ENCODE results near the gene IDE. TPM values are rescaled to one million over a fixed set of nuclear protein-coding genes. Genes with fewer than 3 reads are reported as not detected.

IDE gene
- total RNA-seq, result 10 to 100 TPM; 30.1 to 33.2 TPM

DNA sequence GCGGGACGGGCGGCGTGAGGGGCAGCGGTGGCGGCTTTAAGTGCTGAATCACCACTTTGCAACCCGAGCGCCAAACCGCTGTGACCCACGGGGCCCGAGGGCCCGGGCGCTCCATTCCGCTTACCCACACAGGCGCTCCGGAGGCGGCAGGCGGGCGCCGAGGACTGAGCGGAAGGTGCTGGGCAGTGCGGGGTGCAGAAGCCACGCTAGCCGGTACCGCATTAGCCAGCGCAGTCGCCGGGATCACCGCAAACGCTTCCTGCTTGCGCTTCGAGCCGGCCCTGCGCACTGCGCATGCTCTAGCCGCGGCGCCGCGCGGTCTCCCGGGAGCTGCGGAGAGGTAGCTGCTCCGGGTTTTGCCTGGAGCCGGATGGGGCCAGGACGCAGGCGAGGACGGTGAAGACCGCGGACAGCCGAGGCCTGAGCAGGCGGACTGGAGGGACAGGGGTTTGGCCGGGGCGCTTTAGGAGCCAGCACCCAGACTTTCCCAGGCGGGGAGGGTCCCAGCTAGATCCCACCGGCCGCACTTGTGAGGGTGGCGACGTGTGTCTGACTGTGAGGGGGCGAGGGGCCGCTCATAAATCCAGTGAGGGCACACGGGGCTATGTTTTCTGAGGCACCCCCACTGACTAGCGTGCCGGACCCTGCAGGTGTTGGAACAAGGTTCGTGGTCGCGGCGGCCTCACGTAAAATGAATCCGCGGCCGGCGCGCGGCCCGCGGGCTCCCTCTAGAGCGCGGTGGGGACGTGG, at the start of gene IDE:
TSS of gene IDE (minus strand) at position 296 of the 750 bp plus-strand sequence. CDS start at position 222, 74 bp downstream.
- TF ChIP-seq, protein P1, sequence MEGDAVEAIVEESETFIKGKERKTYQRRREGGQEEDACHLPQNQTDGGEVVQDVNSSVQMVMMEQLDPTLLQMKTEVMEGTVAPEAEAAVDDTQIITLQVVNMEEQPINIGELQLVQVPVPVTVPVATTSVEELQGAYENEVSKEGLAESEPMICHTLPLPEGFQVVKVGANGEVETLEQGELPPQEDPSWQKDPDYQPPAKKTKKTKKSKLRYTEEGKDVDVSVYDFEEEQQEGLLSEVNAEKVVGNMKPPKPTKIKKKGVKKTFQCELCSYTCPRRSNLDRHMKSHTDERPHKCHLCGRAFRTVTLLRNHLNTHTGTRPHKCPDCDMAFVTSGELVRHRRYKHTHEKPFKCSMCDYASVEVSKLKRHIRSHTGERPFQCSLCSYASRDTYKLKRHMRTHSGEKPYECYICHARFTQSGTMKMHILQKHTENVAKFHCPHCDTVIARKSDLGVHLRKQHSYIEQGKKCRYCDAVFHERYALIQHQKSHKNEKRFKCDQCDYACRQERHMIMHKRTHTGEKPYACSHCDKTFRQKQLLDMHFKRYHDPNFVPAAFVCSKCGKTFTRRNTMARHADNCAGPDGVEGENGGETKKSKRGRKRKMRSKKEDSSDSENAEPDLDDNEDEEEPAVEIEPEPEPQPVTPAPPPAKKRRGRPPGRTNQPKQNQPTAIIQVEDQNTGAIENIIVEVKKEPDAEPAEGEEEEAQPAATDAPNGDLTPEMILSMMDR (IDR thresholded peaks at IDR 0.05), result no peak
- ATAC-seq (peak; percentile 79), DNase-seq (peak; percentile 86)
- H3K4me3 Mint-ChIP-seq, result peak within 1 kb of the TSS; percentile 71
- ChIA-PET POLR2A (interaction anchor here (0.7 to 2.0 kb wide), 10 partner anchors 15 to 648 kb away, joined by 3 to 12 read pairs (median 4); partner anchors contain the start of genes EXOC6, HHEX and KIF11), CTCF (interaction anchor here (0.7 to 5.9 kb wide), 13 partner anchors 9 to 259 kb away, joined by 3 to 62 read pairs (median 5); partner anchors contain the start of gene KIF11)
- H3K4me1 Mint-ChIP-seq (ENCODE audit: low read depth), result peaks cover 33% of the 10 kb centered on the region
- H3K9me3 Mint-ChIP-seq, result no peaks in the 10 kb centered on the region
- no peaks in the 10 kb centered on the region for H3K27me3 Mint-ChIP-seq
- intact Hi-C loops (cut with micrococcal nuclease), result loop anchor here (1.0 to 2.0 kb wide), 2 partner anchors 17 to 57 kb away; no protein-coding TSS in a partner anchor
- peak within 1 kb of the TSS; percentile 90 for H3K27ac Mint-ChIP-seq
- peaks cover 7% of the 10 kb centered on the region for H3K36me3 Mint-ChIP-seq (ENCODE audit: low read depth)

- Mint-ChIP-seq H3K4me3 (no peak overlapping the region), H3K4me1 (ENCODE audit: low read depth) (no peaks in the 10 kb centered on the region), H3K27ac (no peak overlapping the region), H3K27me3 (no peaks in the 10 kb centered on the region), H3K9me3 (no peaks in the 10 kb centered on the region), H3K36me3 (ENCODE audit: low read depth) (peaks cover 61% of the 10 kb centered on the region)
- DNase-seq (no peak), ATAC-seq (no peak)
- ChIA-PET CTCF (interaction anchor here (1.9 kb wide), 1 partner anchor 102 kb away, joined by 4 read pairs; no protein-coding TSS in a partner anchor), POLR2A (no interaction called here)
- TF ChIP-seq, protein P1 (IDR thresholded peaks at IDR 0.05), result no peak
- intact Hi-C loops (cut with micrococcal nuclease), result no loop called here
Observed at GRCh38 chr10:92619368-92619767, 45.5 kb upstream of the IDE start.

- Mint-ChIP-seq H3K9me3 (no peaks in the 10 kb centered on the region), H3K4me3 (no peak overlapping the region), H3K36me3 (ENCODE audit: low read depth) (peaks cover 52% of the 10 kb centered on the region), H3K27ac (no peak overlapping the region), H3K27me3 (no peaks in the 10 kb centered on the region), H3K4me1 (ENCODE audit: low read depth) (no peaks in the 10 kb centered on the region)
- ChIA-PET CTCF (interaction anchor here (1.3 kb wide), 1 partner anchor 96 kb away, joined by 3 read pairs; no protein-coding TSS in a partner anchor), POLR2A (interaction anchor here (1.5 kb wide), 1 partner anchor 26 kb away, joined by 4 read pairs; no protein-coding TSS in a partner anchor)
- ATAC-seq, result no peak
- intact Hi-C loops (cut with micrococcal nuclease), result no loop called here
- no peak for DNase-seq
- TF ChIP-seq, protein P1 (IDR thresholded peaks at IDR 0.05), result no peak
Observed at GRCh38 chr10:92615515-92615914, 41.6 kb upstream of the IDE start.

- Mint-ChIP-seq H3K4me3 (no peak overlapping the region), H3K27me3 (no peaks in the 10 kb centered on the region), H3K9me3 (no peaks in the 10 kb centered on the region), H3K27ac (no peak overlapping the region), H3K36me3 (ENCODE audit: low read depth) (peaks cover 38% of the 10 kb centered on the region), H3K4me1 (ENCODE audit: low read depth) (peaks cover 25% of the 10 kb centered on the region)
- ChIA-PET CTCF (no interaction called here), POLR2A (no interaction called here)
- TF ChIP-seq, protein P1 (IDR thresholded peaks at IDR 0.05), result no peak
- intact Hi-C loops (cut with micrococcal nuclease), result no loop called here
- ATAC-seq, result no peak
- DNase-seq, result no peak
Observed at GRCh38 chr10:92604841-92605240, 30.9 kb upstream of the IDE start.

- ChIA-PET CTCF (no interaction called here), POLR2A (interaction anchor here (0.6 kb wide), 1 partner anchor 156 kb away, joined by 3 read pairs; no protein-coding TSS in a partner anchor)
- intact Hi-C loops (cut with micrococcal nuclease), result no loop called here
- TF ChIP-seq, protein P1 (IDR thresholded peaks at IDR 0.05), result no peak
- ATAC-seq, result no peak
- H3K4me3 Mint-ChIP-seq, result no peak overlapping the region
- DNase-seq, result no peak
- no peak overlapping the region for H3K27ac Mint-ChIP-seq
- H3K27me3 Mint-ChIP-seq, result peaks cover 4% of the 10 kb centered on the region
- H3K4me1 Mint-ChIP-seq (ENCODE audit: low read depth), result peaks cover 25% of the 10 kb centered on the region
- H3K36me3 Mint-ChIP-seq (ENCODE audit: low read depth), result peaks cover 23% of the 10 kb centered on the region
- H3K9me3 Mint-ChIP-seq, result no peaks in the 10 kb centered on the region
Observed at GRCh38 chr10:92598321-92598720, 24.4 kb upstream of the IDE start.

Data from activated CD8-positive, alpha-beta T cell treated with anti-CD3 and anti-CD28 coated beads for 36 hours (primary cell).